GM19025 (cell line): Measurements from ENCODE around the gene COLEC12.
A peak's percentile ranks its signal among the peaks of the same experiment; 100 is the strongest.

Experiments
- ATAC-seq: cut with Tn5 transposase; IDR thresholded peaks from one replicate; pipeline ENCODE4 v1.9.1; 2021; ENCODE audit warnings: mild to moderate bottlenecking, low read depth, moderate library complexity; ENCODE audit not compliant: unreplicated experiment

The COLEC12 gene

GRCh38 chr18:506801-507200, 6.3 kb upstream of the COLEC12 start:
- ATAC-seq: no peak

GRCh38 chr18:506264-506663, 5.8 kb upstream of the COLEC12 start:
- ATAC-seq: no peak

DNA sequence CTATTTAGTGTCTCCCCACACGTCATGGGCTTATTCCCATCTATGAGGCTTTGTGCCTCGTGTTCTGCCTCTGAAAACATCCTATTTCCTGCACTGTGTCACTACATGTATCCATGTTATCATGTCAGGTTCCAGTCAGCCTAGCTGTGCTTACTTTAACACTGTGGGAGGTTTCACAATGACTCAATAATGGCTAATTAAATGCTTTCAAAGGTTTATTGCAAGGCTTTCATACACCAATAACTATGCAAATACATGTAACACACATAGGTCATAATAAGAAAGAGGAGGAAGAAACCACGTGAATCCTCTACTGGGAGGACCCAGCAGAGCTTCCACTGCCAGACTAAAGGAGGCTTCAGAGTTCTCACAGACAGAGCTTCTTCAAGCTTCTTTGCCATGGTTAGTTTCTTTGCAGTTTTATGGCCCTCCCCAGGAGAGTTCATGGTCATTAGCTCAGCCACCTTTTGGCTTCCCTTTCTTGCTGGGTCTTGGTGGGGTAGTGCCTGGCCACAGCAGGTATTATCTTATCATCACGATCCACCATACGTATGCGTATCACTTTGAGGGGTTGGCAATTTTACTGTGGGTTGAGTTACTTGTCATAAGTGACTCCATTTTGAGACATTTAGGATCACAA, 5.1 kb upstream of the COLEC12 start:
- peak; percentile 93 for ATAC-seq

DNA sequence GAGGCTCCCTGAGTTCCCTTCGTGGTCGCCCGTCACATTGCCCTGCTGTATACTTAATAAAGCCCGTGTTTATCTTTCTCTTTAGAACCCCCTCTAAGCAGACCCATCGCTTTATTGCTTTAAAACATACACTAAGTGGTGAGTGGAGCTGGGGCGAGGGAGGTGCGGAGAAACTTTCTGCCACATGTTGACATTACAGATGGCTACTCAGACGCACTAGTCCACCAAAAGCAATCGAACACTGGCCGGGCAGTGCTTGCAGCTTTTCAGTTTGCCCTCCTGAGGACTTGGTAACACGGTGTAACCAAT, 859 bp upstream of the COLEC12 start:
- no peak for ATAC-seq

- ATAC-seq: no peak
Observed at GRCh38 chr18:499776-500631, 497 bp downstream of the COLEC12 start.

GRCh38 chr18:498931-499775, 1.3 kb downstream of the COLEC12 start:
- ATAC-seq: no peak

- ATAC-seq: no peak
Observed at GRCh38 chr18:497688-498087, 2.8 kb downstream of the COLEC12 start.

- ATAC-seq: no peak
Observed at GRCh38 chr18:495452-495851, 5.0 kb downstream of the COLEC12 start.

GRCh38 chr18:495017-495416, 5.5 kb downstream of the COLEC12 start:
- no peak for ATAC-seq

GRCh38 chr18:493986-494983, 6.2 kb downstream of the COLEC12 start:
- ATAC-seq: no peak

DNA sequence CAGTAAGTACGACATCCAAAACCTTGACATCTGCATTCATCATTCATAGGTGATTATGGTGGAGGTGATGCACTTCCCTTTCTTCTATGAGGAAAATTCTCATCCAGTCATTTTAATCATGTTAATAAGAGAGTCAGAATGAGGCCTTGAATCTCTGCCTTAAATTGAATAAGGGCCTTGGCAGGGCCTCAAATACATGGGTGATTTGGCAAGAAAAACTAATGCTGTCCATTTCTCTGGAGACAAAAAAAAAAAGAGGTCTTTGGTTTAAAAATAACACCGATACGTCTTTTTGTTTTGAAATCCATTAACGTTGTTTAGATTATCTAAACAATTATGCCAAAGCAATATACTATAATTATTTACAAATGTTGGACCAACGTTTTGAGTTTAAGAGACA, 8.1 kb downstream of the COLEC12 start:
- no peak for ATAC-seq

DNA sequence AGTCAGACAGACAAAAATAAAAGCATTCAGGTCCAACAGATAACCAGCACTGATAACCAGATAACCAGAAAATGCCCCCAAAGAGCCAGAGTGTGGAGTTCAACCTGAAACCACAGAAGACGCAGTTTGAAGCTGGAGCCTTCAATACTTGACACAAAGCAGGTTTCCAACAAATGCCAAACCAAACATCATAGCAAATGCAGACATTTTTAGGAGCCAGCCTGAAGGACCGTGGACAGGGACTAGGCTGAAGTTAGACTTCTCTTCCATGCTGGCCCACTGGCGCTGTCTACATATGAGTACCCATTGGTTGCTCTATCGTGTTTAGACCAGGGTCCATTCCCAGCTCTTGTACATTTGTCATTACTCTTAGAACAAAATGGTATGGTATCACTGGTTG, 9.9 kb downstream of the COLEC12 start:
- no peak for ATAC-seq

DNA sequence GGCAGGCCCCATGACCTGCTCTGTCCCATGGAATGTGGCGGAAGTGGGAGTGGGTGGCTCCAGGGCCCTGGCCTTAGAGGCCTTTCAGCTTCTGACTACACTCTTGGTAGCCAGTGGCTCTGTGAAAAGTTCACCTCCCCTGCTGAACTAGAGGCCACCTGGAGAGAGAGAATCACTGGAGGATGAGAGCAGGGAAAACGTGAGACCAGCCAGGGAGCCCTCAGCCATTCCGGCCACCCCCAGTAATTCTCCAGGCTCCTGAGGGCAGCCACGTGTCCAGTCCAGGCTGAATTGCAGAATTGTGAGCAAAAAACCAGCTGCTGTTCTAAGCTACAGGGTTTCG, 10.5 kb downstream of the COLEC12 start:
- no peak for ATAC-seq

GRCh38 chr18:489244-490023, 11.1 kb downstream of the COLEC12 start:
- ATAC-seq: no peak

DNA sequence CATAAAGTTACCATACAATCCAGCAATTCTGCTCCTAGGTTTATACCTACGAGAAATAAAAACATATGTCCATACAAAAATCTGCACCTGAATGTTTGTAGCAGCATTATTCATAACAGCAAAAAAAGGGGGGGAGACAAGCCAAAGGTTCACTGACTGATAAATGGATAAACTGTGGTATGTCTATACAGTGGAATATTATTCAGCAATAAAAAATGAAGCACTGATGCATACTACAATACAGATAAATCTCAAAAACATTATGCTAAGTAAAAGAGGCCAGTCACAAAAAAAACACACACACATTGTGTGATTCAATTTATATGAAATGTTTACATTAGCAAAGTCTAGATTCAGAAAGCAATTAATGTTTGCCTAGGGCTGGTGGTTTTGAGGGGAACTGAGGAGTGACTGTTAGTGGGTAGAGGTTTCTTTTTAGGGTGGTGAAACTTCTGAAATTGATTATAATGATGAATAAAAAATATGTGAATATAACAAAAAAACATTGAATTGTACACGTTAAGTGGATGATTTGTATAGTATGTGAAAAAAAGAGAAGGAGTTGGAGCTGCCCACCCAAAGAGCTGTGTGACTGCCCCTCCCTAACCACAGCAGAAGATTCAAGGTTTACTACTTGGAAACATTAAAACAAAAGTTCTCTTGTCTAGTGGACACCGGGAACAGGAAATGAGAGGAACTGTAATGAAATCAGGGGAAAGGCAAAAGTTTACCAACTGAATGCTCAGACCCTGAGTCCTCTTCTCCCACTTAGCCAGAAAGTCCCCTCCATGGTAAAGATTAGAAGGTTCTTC, 13.4 kb downstream of the COLEC12 start:
- no peak for ATAC-seq

- peak; percentile 70 for ATAC-seq
Observed at GRCh38 chr18:484749-485464, 15.6 kb downstream of the COLEC12 start.

DNA sequence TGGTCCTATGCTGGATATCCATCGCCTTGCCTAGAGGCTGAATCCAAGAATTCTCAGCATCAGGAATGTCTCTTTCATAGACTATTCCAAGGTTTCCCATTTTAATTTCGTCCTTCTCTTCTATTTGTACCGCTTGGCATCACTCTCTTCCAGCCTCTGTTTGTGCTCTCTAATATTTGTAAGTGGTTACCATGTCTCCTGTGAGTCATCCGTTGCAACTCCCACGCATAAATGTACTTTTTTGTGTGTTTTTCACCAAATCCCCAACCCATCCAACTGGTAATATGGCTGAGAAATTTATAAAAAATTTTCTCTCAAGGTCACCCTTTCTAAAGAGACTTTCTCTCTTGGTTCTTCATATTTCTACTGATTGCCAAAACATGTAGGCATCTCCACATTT, 21.8 kb downstream of the COLEC12 start:
- no peak for ATAC-seq

GRCh38 chr18:477565-477964, 22.9 kb downstream of the COLEC12 start:
- ATAC-seq: no peak
